Effector CD8-positive, alpha-beta T cell (primary cell): ENCODE results near the gene PACSIN2.

Experiments used
- DNase-seq: peaks from one replicate; lab custom pipeline; 2025; lab: John Stamatoyannopoulos, UW

The PACSIN2 gene

GRCh38 chr22:42906605-42907348, 108.2 kb downstream of the PACSIN2 start:
- DNase-seq: no peak

- DNase-seq: no peak
Measured at GRCh38 chr22:42905702-42906183, 109.2 kb downstream of the PACSIN2 start.

GRCh38 chr22:42905217-42905616, 109.7 kb downstream of the PACSIN2 start:
- no peak for DNase-seq

- no peak for DNase-seq
Measured at GRCh38 chr22:42904050-42904449, 110.9 kb downstream of the PACSIN2 start.

- DNase-seq: no peak
Measured at GRCh38 chr22:42902875-42903510, 112.0 kb downstream of the PACSIN2 start.

GRCh38 chr22:42901790-42902508, 113.0 kb downstream of the PACSIN2 start:
- DNase-seq: no peak

- DNase-seq: no peak
Measured at GRCh38 chr22:42897960-42898359, 117.0 kb downstream of the PACSIN2 start.

GRCh38 chr22:42895541-42895981, 119.4 kb downstream of the PACSIN2 start:
- no peak for DNase-seq

GRCh38 chr22:42895087-42895486, 119.9 kb downstream of the PACSIN2 start:
- no peak for DNase-seq

- DNase-seq: no peak
Measured at GRCh38 chr22:42893371-42894150, 121.4 kb downstream of the PACSIN2 start.

GRCh38 chr22:42892571-42893316, 122.2 kb downstream of the PACSIN2 start:
- no peak for DNase-seq

- DNase-seq: no peak
Measured at GRCh38 chr22:42892156-42892555, 122.8 kb downstream of the PACSIN2 start.

GRCh38 chr22:42891696-42892095, 123.3 kb downstream of the PACSIN2 start:
- no peak for DNase-seq

- no peak for DNase-seq
Measured at GRCh38 chr22:42891008-42891407, 123.9 kb downstream of the PACSIN2 start.

GRCh38 chr22:42889304-42889703, 125.6 kb downstream of the PACSIN2 start:
- DNase-seq: no peak

- DNase-seq: no peak
Measured at GRCh38 chr22:42887523-42888507, 127.1 kb downstream of the PACSIN2 start.

GRCh38 chr22:42887120-42887519, 127.8 kb downstream of the PACSIN2 start:
- DNase-seq: no peak

- DNase-seq: no peak
Measured at GRCh38 chr22:42885446-42885845, 129.5 kb downstream of the PACSIN2 start.

GRCh38 chr22:42884616-42885375, 130.2 kb downstream of the PACSIN2 start:
- DNase-seq: no peak
